Dedifferentiated amniotic fluid mesenchymal stem cell (primary cell): Measurements from ENCODE around the gene SP7.
"Not testable (repeated sequence)": the region's sequence is repeated elsewhere in the genome, so short reads cannot be mapped to it uniquely, and the experiment has no call there.

ENCODE experiments used
- DNase-seq: peaks from one replicate; pipeline ENCODE4 v3.0.0-alpha.2; 2016; ENCODE audit errors: extremely low spot score

The SP7 gene

DNA sequence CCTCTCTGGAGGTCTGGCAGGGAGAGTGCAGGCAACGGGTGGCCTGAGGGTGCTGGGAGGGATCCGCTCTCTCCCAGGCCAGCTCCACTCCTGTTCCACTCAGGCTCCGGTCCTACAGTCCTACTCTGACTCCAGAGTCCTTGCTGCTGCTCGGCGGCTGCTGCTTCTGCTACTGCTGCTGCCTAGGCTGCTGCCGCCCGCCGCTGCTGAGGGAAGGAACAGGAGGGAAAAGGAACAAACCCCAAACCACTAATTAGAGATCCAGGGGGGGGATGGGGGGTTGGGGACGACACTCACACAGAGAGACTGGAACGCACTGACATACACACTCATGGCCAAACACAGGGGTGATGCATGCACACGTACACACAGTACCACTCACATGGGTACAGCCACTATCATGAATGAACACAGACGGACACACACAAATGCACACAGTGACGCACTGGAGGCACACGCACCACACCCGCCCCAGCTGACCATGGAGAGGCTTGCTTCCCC, at the start of gene SP7:
TSS of gene SP7 (minus strand) at position 174 of the 501 bp plus-strand sequence. CDS start 708 bp downstream, outside the sequence.
- DNase-seq = no peak

DNA sequence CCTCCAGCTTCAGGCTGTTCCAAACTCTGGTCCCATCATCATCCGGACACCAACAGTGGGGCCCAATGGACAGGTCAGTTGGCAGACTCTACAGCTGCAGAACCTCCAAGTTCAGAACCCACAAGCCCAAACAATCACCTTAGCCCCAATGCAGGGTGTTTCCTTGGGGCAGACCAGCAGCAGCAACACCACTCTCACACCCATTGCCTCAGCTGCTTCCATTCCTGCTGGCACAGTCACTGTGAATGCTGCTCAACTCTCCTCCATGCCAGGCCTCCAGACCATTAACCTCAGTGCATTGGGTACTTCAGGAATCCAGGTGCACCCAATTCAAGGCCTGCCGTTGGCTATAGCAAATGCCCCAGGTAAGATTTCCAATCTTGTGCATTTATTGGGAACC, 47.1 kb upstream of the SP7 start:
- DNase-seq = no peak

DNA sequence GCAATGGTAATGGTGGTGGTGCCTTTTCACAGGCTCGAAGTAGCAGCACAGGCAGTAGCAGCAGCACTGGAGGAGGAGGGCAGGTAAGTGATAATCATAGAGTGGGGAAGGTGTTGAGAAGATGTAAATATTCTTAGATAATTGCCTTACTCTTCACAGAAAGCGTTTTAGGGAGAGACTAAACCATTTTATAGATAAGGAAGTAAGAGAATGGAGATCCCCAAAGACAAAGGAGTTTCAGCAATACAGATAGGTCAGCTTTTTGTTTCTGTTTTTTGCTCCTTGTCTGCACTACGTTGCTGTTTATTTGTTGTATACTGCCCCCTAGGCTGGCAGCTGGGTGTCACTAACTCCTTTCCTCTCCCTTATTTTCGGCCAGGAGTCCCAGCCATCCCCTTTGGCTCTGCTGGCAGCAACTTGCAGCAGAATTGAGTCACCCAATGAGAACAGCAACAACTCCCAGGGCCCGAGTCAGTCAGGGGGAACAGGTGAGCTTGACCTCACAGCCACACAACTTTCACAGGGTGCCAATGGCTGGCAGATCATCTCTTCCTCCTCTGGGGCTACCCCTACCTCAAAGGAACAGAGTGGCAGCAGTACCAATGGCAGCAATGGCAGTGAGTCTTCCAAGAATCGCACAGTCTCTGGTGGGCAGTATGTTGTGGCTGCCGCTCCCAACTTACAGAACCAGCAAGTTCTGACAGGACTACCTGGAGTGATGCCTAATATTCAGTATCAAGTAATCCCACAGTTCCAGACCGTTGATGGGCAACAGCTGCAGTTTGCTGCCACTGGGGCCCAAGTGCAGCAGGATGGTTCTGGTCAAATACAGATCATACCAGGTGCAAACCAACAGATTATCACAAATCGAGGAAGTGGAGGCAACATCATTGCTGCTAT, 45.8 kb upstream of the SP7 start:
- DNase-seq = peak; percentile 60

DNA sequence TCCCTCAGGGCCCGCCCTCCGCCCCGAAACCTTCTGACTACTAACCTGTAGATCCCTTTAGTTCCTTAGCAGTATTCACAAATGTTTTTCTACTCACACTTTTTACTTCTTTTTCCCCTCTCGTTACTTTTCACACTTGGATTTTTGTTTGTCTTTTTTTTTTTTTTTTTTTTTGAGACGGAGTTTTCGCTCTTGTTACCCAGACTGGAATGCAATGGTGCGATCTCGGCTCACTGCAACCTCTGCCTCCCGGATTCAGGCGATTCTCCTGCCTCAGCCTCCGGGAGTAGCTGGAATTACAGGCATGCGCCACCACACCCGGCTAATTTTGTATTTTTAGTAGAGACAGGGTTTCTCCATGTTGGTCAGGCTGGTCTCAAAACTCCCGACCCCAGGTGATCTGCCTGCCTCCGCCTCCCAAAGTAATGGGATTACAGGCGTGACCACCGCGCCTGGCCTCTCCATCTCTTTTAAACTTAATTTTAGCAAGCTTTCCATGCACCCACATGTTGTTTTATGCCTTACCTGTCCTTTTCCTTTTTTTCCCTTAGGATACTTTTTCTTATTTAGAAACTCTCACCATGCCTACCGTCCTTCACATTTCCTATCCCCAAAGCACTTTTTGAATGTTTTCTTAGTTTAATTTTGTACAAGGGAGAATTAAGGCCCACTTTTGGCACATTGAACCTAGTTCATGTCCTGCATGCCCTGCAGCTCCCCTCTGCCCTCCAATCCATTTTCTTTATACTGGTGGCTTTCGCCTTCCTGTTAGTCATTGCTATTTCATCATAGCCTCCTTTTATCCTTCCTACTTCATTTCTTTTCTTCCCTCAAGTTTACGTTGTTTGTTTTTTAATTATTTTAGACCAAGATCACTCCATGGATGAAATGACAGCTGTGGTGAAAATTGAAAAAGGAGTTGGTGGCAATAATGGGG, 44.9 kb upstream of the SP7 start:
- no peak for DNase-seq

DNA sequence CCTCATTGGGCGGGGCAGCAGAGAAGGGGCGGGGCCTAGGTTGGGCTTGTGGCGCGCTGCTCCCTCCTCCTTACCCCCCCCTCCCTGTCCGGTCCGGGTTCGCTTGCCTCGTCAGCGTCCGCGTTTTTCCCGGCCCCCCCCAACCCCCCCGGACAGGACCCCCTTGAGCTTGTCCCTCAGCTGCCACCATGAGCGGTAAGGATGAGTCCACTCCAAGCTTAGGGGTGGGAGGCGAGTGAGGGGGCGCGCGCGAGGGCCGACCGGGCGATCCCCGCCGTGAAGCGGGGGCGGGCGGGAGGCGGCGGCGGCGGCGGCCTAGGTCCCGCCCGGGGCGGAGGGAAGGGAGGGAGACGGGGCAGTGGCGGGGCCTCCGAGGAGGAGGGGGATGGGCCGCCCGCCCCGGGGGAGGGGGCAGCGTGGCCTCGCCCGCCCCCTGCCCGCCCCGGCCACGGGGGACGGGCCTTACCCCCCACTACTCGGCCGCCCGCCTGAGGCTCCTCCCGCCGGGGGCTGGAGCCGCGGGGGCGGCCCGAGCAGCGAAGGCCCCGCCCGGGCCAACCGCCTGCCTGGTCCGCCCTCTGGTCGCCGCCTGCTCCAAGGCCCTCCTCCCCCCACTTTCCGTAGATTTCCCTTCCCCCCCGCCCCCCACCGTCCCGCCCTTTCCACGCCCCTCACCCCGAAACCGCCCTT, 44.1 kb upstream of the SP7 start, which contains the start of gene SP1:
TSS of gene SP1 (plus strand) at position 73 of the 690 bp plus-strand sequence. CDS start at position 189, 116 bp downstream.
- peak; percentile 84 for DNase-seq

DNA sequence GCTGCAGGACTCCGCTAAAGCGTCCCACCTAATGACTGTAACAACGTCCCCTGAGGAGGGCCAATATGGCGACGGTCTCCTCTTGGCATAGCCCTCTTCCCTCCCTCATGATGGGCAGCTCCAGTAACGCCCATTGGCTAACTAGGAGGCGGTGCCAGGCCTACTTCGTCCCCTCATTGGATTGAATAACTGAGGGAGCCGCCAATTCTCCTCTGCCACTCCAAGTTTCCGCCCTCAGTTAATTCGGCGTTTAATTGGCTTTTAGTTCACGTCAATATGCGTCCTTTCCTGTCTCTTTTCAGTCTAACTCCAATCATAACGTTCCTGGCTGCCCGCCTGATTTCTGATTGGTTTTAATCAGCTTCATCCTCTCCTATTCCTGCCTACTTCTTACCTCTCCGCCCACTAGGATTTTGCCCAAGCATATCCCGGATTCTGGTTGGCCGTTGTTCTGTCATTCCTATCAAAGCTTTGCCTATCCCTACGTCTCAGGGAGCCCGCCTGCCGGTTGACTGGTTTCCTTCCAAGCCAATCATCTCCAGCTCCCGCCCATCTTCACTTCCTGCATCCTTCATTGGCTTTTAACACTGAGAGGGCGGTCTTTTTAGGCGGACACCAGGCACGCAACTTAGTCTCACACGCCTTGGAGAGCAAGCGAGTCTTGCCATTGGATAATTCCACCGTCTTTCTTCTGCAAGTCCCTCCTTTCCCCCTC, 43.4 kb upstream of the SP7 start:
- DNase-seq = peak; percentile 100

DNA sequence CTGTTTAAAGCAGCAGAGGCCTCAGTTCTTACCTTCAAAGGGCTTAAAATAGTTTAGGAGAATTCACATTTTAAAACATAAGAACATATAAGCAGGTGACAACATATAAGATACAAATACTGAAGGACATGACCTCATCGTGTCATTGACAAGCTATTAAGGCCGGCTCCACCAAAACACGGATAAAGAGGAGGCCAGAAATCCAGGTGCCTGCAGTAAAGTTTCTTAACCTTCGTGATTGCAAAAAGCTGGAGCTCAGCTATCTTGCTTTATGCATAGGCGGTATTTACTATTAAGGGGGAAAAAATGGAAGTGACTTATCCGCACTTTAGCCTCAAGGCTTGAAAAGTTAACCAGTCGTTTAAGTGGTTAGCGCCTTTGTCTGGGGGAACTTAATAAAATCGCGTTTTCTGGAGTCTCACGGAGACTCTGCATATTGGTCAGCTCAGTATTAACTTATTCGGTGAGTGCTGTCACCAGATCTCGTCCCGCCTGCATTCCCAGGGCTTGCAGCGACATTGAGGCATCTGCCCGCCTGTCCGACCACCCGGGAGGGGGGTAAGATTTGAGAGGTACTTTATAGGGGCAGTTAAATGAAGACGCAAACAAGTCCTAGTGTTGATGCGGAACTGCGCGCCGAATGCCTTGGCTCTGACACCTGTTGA, 42.7 kb upstream of the SP7 start:
- DNase-seq = no peak

DNA sequence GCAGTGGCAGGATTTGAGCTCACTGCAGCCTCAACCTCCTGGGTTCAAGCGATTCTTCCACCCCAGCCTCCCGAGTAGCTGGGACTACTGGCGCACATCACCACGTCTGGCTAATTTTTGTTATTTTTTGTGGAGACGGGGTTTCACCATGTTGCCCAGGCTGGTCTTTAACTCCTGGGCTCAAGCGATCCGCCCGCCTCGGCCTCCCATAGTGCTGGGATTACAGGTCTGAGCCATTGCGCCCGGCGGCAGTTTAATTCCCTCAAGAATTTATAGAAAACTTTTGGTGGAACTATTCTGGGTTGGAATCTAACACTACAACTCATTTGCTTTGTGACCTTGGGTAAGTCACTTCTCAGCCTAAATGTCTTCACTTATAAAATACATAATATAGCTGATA, 42.1 kb upstream of the SP7 start:
- DNase-seq = no peak

DNA sequence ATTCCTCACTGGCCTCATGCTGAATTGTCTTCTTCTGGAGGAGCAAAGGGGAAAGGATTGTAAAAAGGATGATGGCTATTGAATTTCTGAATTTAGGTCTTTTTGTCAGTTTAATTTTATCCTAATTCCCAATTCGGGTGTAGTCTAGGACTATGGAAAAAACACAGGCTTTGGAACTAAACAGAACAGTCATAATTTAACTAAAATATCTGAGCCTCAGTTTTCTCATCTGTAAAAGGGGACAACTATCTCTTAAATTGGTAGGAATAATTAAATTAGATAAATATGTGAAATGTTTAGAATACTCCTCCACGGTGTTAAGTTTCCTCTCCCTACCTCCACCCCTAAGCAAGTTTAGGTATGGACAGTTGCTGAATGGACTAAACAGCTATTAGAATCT, 40.6 kb upstream of the SP7 start:
- no peak for DNase-seq

DNA sequence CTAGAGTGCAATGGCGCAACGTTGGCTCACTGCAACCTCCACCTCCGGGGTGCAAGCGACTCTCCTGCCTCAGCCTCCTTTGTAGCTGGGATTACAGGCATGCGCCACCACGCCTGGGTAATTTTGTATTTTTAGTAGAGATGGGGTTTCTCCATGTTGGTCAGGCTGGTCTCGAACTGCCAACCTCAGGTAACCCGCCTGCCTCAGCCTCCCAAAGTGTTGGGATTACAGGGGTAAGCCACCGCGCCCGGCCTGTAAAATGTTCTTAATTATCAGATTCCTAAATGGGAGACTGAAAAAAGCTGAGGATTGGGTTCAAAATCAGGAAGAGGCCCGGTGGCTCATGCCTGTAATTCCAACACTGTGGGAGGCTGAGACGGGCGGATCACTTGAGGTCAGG, 38.1 kb upstream of the SP7 start:
- not testable (repeated sequence) for DNase-seq

DNA sequence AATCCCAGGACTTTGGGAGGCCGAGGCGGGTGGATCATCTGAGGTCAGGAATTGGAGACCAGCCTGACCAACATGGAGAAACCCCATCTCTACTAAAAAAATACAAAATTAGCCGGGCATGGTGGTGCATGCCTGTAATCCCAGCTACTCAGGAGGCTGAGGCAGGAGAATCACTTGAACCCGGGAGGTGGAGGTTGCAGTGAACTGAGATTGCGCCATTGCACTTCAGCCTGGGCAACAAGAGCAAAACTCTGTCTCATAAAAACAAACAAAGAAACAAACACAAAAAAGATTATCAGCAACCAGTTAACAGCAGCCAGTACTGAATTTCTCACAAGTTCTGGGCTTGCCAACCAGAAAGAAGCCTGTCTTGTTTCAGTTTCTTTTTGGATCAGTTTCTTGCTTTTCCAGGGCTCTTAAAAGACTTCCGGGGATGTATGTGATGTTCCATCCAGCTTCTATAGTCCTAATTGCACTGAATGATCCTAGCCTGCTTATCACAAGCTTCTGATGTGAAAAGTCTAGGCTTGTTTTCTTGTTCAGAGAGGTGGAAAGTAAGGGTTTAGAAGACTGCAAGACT, 37.5 kb upstream of the SP7 start:
- DNase-seq = not testable (repeated sequence)

DNA sequence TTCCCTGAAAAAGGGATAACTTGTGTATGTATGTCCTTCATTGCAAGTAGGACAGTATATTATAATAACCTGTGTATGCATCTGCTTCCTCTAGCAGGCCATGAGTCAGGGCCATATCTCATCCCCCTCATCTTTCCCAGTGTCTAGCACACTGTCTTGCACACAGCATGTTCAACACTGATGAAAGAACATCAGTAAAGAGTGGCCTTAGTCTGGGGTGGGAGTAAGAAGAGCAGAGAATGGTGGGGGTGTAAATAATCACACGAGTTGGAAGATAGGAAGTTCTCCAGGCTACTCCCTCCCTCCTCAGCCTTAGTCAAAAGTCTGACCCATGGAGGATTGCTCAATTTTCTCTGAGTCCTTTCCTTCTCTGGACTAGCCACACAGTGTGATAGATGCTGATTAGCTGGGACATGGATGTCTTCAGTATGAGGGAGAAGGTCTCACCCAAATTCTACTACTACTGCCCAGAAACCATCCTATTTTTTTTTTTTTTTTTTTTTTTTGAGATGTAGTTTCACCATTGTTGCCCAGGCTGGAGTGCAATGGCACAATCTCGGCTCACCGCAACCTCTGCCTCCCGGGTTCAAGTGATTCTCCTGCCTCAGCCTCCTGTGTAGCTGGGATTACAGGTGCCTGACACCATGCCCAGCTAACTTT, 29.2 kb upstream of the SP7 start:
- no peak for DNase-seq

DNA sequence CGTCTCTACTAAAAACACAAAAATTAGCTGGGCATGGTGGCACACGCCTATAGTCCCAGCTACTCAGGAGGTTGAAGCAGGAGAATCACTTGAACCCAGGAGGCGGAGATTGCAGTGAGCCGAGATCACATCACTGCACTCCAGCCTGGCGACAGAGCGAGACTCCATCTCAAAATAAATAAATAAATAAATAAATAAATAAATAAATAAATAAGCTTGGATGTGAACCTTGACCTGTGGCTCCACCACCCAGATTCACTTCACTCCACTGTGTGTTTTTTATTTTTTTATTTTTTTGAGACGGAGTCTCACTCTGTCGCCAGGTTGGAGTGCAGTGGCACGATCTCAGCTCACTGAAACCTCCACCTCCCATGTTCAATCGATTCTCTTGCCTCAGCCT, 25.5 kb upstream of the SP7 start:
- DNase-seq = not testable (repeated sequence)

DNA sequence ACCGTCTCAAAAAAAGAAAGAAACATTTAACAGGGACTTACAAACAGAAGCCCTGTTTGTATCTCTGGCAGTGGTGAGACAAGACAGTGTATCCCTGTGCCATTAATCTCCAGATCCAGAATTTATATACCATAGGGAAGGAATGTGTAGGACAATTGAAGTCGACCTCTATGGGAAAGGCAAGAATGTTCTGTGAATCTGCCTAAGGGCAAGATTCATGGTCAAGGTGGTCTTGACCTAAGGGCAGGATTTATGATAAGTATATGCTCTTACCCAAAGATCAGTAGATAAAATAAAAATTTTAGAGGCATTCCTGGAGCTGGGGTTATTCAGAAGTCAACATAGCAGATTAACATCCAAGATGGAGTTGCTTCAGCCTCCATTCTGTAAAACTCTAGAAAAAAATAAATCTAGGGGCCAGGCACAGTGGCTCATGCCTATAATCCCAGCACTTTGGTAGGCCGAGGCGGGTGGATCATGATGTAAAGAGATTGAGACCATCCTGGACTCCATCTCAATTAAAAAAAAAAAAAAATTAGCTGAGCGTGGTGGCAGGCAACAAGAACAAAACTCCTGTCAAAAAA, 22.8 kb upstream of the SP7 start:
- DNase-seq = no peak

DNA sequence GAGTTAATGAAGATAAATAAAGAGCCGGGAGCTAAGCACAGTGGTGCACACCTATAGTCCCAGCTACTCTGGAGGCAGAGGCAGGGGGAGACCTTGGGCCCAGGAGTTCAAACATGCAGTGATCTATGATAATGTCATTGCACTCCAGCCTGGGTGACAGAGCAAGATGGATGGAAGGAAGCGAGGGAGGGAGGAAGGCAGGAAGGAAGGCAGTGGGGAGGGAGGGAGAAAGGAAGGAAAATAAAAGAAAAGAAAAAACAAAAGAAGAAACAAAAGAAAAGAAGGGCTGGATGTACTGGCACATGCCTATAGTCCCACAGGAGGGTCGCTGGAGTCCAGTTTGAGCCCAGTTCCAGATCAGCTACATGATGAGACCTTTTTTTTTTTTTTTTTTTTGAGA, 19.0 kb upstream of the SP7 start:
- DNase-seq = no peak

DNA sequence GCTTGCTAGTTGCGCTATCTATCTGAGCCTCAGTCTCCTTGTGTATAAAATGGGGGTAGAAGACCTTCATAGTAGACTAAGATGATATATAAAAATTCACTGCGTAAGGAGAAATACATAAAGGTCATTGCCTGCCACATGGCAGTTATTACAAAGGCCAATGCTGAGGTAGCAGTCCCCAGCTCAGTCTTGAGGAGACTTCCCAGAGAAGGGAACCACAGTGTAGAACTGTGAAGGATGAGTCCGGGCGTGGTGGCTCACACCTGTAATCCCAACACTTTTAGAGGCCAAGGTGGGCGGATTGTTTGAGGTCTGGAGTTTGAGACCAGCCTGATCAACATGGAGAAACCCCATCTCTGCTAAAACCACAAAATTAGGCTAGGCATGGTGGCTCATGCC, 17.1 kb upstream of the SP7 start:
- no peak for DNase-seq

DNA sequence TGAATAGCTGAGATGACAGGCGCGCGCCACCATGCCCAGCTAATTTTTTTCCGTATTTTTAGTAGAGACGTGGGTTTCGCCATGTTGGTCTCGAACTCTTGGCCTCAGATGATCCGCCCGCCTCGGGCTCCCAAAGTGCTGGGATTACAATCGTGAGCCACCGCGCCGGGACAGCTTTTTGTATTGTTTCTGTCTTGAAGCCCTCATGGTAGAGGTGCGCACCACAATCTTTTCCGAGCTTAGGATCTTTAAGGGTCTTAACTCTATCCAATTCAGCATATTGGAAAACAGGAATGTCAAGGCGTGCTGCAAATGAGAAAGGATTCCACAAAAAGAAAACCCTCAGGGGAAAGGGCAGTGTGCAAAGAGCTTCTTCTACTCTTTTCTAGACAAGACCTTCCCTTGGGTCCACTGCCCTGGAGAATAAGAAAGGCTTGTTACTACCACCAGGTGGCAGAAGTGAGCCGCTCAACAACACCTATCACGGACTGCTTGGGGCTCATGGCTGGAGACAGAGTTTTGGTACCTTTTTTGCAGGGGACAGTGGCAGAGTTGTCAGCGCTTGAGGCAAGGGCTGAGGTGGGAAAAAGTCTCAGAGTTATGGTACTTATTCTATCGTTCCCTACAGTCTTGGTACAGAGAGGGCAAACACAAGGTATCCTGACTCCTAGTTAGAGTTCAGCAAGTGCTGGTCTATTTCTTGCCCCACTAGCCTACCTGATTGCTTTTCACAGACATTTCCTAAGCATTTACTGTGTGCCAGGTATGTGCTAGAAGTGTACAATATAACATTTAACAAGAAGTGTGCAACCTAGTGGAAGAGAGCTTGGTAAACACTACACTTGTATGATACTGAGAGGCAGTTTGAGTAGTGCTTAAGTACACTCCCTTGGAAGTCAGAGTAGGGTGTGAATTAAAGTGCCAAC, 16.4 kb upstream of the SP7 start:
- DNase-seq = peak; percentile 86

DNA sequence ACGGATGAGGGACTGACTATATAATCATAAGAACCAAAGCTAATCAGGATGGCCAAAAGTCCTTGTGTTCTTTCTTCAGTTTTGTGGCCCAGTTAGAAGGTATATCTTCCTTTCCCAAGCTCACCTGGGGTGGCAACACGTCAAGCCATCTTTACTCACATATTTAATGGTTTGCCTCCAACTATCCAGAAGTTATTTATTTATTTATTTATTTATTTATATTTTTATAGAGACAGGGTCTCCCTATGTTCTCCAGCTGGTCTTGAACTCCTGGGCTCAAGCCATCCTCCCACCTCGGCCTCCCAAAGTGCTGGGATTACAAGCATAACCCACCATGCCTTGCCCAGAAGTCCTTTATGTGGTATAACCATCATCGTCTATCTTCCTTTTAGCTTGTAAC, 11.8 kb upstream of the SP7 start:
- DNase-seq = no peak
